Measurements from ENCODE around the gene APOBEC3B. TPM values are rescaled to one million over a fixed set of nuclear protein-coding genes. Genes with fewer than 3 reads are reported as not detected.
A peak's percentile ranks its signal among the peaks of the same experiment; 100 is the strongest.

The APOBEC3B gene
- total and polyA plus RNA-seq, 12 donors: 0.32 to 8.1 (median 1.5) TPM; not detected in 1

DNA sequence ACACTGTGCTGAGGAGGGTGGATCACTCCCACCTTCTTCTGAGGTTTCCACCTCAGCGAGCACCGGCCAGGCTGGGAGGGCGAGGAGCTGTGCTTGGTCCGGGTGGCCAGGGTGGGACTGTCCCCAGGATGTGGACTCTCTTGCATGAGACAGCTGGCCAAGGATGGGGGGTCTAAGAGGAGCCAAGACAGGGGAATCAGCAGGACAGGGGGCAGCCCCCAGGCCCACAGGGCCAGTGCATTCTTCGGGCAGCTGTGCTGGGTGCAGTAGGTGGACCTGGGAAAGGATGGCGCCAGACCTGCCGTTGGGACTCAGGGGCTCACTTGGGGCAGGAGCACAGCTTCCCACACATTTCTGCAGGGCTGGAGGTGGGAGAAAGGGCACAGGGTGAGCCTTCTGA, 15.2 kb upstream of the APOBEC3B start:
- Histone ChIP-seq H3K9me3 (replicated peaks in 1 of 3) (no peaks in the 10 kb centered on the region), H3K4me1 (replicated peaks in 1 of 2) (no peaks in the 10 kb centered on the region), H3K27ac (no peak overlapping the region), H3K4me3 (no peak overlapping the region), H3K27me3 (no peaks in the 10 kb centered on the region), H3K36me3 (replicated peaks in 1 of 2) (no peaks in the 10 kb centered on the region)
- intact Hi-C loops (cut with DNase I): no loop called here
- no peak for DNase-seq
- 80 to 92% (median 91%) methylated on average over 1 to 7 of the region's 7 CpGs for WGBS, 4 donors
- TF ChIP-seq CTCF (IDR thresholded peaks at IDR 0.05): no peak
- TF ChIP-seq POLR2A (IDR thresholded peaks at IDR 0.05): no peak

DNA sequence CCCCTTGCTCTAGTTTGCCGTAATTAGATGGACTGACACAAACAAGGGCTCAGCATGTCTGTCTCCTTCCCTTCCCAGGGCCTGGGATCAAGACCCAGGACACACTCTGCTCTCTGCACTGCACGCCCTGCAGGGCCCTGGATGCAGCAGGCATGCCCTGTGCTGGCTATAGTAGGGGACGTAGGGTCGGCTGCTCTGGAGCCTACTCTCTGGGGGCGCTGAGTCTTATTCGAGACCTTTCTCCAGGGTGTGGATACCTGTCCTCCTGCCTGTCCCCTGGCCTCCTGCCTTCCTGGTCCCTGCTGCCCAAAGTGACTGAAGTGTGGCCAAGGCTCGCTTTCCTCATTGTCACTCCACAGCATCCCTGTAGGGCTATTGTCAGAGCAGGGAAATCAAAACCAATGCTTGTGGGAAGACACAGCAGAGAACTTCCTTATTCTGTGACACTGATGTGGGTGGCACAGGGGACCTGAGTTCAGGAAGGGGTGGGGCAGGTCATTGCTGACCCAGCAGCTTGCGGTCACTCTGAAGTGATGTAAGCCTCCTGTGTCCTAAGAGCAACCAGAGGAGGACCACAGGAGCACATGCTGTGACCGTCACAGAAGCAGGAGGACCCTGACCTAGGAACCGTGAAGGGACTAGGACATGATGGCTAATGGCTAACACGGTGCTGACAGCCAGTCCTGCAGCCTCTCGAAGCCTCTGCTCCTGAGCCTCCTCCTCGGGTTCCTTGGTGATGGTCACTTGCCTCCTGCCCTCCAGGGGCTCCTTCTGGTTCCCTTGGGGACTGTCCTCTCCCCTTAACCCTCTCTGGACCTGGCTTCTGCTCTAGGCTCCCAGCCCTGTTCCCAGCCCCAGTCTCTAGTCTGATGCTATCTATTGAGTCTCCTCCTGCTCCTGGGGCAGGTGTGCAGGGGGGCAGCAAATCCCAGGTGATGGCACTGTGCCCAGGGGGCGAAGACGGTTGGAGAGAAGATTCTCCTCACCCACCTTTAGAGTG, 14.4 kb upstream of the APOBEC3B start:
- H3K36me3 ChIP-seq (replicated peaks in 1 of 2): no peaks in the 10 kb centered on the region
- no peaks in the 10 kb centered on the region for H3K27me3 ChIP-seq
- intact Hi-C loops (cut with DNase I): no loop called here
- no peak overlapping the region for H3K4me3 ChIP-seq
- H3K27ac ChIP-seq: no peak overlapping the region
- peak in 4 of 7 donors; percentile 33 to 68 (median 54) for DNase-seq
- no peaks in the 10 kb centered on the region for H3K4me1 ChIP-seq (replicated peaks in 1 of 2)
- H3K9me3 ChIP-seq (replicated peaks in 1 of 3): no peaks in the 10 kb centered on the region
- no peak for TF ChIP-seq POLR2A (IDR thresholded peaks at IDR 0.05)
- no peak for TF ChIP-seq CTCF (IDR thresholded peaks at IDR 0.05)
- WGBS, 4 donors: 64 to 75% (median 72%) methylated on average over 11 to 15 of the region's 15 CpGs

DNA sequence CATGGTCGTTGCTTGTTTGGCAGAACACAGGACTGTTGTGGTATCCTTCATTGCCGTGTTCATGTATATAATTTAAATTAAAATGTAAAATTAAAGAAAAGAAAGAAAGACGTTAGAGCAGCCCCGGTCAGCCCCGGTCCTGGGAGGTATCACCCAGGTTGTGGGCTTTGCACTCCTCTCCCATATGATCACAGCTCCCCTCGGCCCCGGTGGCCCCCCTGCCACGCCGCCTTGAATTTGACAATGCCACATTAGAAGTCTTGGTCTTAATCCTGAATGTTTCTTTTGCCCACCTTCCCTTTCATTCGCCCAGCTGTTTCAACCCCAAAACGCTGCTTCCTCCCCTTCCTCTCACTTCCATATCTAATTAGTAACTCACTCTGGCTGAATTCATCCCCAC, 13.3 kb upstream of the APOBEC3B start:
- H3K36me3 ChIP-seq (replicated peaks in 1 of 2): no peaks in the 10 kb centered on the region
- DNase-seq: no peak
- no peak overlapping the region for H3K4me3 ChIP-seq
- intact Hi-C loops (cut with DNase I): no loop called here
- WGBS, 4 donors: 79 to 83% (median 81%) methylated on average over 11 of the region's 11 CpGs
- H3K4me1 ChIP-seq (replicated peaks in 1 of 2): no peaks in the 10 kb centered on the region
- H3K27me3 ChIP-seq: no peaks in the 10 kb centered on the region
- TF ChIP-seq CTCF (IDR thresholded peaks at IDR 0.05): no peak
- no peak for TF ChIP-seq POLR2A (IDR thresholded peaks at IDR 0.05)
- no peak overlapping the region for H3K27ac ChIP-seq
- H3K9me3 ChIP-seq (replicated peaks in 1 of 3): no peaks in the 10 kb centered on the region

- H3K27ac ChIP-seq: no peak overlapping the region
- H3K4me1 ChIP-seq (replicated peaks in 1 of 2): no peaks in the 10 kb centered on the region
- no peaks in the 10 kb centered on the region for H3K9me3 ChIP-seq (replicated peaks in 1 of 3)
- 36 to 47% (median 43%) methylated on average over 8 of the region's 8 CpGs for WGBS, 4 donors
- TF ChIP-seq CTCF (IDR thresholded peaks at IDR 0.05): no peak
- TF ChIP-seq POLR2A (IDR thresholded peaks at IDR 0.05): no peak
- intact Hi-C loops (cut with DNase I): no loop called here
- no peaks in the 10 kb centered on the region for H3K27me3 ChIP-seq
- no peak for DNase-seq
- no peaks in the 10 kb centered on the region for H3K36me3 ChIP-seq (replicated peaks in 1 of 2)
- H3K4me3 ChIP-seq: no peak overlapping the region
These were observed 11.6 kb upstream of the APOBEC3B start for GRCh38 chr22:38970551-38970950.
